ENCODE results near the gene SNX20.

The SNX20 gene

GRCh38 chr16:50622029-50622428 lies 59.1 kb downstream of the SNX20 start:
- Histone ChIP-seq H3K4me1 (ENCODE audit: low read length) (peaks cover 12% of the 10 kb centered on the region), H4K20me1 (ENCODE audit: insufficient read depth, low read length) (no peaks in the 10 kb centered on the region), H3K27me3 (ENCODE audit: low read depth, low read length) (no peaks in the 10 kb centered on the region), H3K4me3 (ENCODE audit: low read length) (no peak overlapping the region), H3K79me2 (ENCODE audit: low read length) (no peaks in the 10 kb centered on the region), H3K36me3 (replicated peaks; ENCODE audit: low read depth, low read length) (no peaks in the 10 kb centered on the region), H3K27ac (ENCODE audit: low read length) (no peak overlapping the region), H2AFZ (ENCODE audit: low read depth, low read length) (no peak overlapping the region), H3K9ac (ENCODE audit: low read length) (no peak overlapping the region), H3K4me2 (ENCODE audit: low read length) (no peak overlapping the region), H3K9me3 (ENCODE audit: insufficient read depth, low read length) (no peaks in the 10 kb centered on the region)
- TF ChIP-seq CTCF (IDR thresholded peaks at IDR 0.05; ENCODE audit: low read depth, low read length) = no peak
- TF ChIP-seq EZH2phosphoT487 (IDR thresholded peaks at IDR 0.05; ENCODE audit: low read depth) = no peak

Data from OCI-LY3 (cell line).